GM12864 (cell line): ENCODE measurements around the gene CDCP1.

Experiments used
- DNase-seq: peaks from one replicate; pipeline ENCODE4 v3.0.0-alpha.2; 2011; ENCODE audit warnings: low read depth
- H3K4me3 ChIP-seq: 2 replicates; pipeline ENCODE4 v1.5.1; 2011; ENCODE audit warnings: mild to moderate bottlenecking, low read depth, low read length, control low read depth
- CTCF ChIP-seq: IDR thresholded peaks from 2 replicates; pipeline ENCODE4 v1.5.1; 2011; ENCODE audit warnings: low read depth, mild to moderate bottlenecking, moderate library complexity, low read length, control low read depth, inconsistent platforms; ENCODE audit errors: missing control alignments

Gene CDCP1

DNA sequence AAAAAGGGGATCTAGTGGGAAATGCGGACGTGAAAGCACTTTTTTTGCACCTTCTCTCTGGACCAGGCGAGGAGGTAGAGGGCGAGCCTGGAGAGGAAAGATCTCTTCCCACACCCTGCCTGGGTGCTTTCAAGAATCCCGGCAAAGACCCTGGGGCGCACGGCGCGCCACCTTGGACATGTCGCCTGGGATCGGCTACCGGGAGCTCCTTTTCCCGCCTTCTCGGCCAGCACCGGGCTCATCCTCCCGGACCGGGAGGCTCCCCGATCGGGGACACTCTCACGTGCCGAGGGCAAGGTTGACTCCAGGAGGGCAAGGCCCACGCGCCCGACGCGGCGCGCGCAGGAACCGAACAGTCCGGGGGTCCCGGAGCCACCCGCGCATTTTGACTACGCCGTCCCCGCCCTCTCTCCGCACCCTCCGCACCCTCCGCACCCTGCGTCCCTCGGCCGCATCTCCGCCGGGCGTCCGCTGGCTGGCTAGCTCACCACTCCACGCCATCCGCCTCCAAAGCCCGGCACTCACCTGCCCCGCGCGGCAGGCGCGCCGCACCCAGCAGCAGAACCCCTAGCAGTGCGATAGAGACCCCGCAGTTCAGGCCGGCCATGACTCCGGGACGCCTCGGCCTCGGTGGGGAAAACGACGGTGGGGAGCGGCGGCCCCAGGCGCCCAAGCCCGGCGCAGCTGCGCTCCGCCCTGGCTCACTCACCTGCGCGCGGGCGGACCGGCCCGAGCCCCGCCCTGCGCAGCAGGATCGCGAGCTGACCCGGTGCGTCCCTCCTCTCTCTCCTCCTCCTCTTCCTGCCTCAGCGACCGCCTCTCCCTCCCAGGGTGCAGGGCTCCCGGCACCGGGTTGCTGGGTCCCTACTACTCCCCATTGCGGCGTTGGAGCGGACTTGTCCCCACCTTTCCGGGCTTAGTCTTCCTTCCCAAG lies at the start of gene CDCP1:
Gene CDCP1 (minus strand): TSS at position 698 of the 934 bp plus-strand sequence. CDS start 91 bp downstream, at position 607.
- no peak within 1 kb of the TSS for H3K4me3 ChIP-seq
- no peak for TF ChIP-seq CTCF
- no peak for DNase-seq

DNA sequence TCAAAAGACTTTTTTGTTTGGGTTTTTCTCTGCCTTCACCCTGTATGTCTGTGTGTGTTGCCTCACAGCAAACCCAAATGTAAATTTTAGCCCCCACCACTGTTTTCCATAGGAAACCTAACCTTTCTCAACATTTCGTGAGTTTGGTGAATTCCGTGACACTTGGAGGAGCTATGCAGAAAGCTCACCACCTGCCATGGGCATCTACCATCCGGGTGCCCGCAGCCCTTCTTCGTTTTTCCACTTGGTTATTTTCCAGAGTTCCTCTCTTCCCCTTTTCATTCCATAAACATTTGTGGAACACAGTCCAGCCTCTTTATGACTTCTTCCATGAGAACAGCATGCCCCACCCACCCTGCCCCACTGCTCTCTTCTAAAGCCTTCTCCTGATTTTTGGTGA lies 48.6 kb upstream of the CDCP1 start:
- no peak for DNase-seq
- no peak for TF ChIP-seq CTCF
- no peak overlapping the region for H3K4me3 ChIP-seq

GRCh38 chr3:45191924-45192417 lies 45.8 kb upstream of the CDCP1 start:
- no peak for TF ChIP-seq CTCF
- no peak overlapping the region for H3K4me3 ChIP-seq
- no peak for DNase-seq

- TF ChIP-seq CTCF = no peak
- DNase-seq = no peak
- no peak overlapping the region for H3K4me3 ChIP-seq
Measured at GRCh38 chr3:45191424-45191823, 45.2 kb upstream of the CDCP1 start.

- no peak for TF ChIP-seq CTCF
- DNase-seq = no peak
- H3K4me3 ChIP-seq = no peak overlapping the region
Measured at GRCh38 chr3:45188719-45189659, 42.8 kb upstream of the CDCP1 start.

DNA sequence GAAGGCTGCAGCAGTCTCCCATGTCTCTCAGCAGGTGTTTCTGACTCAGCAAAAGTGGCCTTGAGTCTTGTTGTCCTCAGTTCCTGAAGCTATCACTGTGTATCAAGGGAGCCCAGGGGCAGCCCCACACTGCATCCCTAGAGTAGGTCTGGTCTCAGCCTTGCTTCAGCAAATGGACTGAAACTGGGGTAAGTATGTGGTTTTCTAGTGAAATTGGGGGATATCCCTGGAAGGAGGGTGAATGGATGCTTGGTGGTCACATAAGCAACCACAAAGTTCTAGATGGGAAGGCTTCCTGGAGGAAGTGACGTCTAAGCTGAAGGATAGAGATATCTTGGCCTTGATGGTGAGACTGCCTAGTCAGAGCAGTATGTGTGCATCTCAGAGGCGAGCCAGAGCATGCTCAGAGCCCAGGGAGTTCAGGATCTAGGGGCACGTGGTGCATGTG lies 41.5 kb upstream of the CDCP1 start:
- no peak overlapping the region for H3K4me3 ChIP-seq
- TF ChIP-seq CTCF = no peak
- no peak for DNase-seq
